COLO668 (cell line): ENCODE measurements around the gene CKLF.

ENCODE experiments used
- DNase-seq: peaks from one replicate; lab custom pipeline; 2025; ENCODE audit not compliant: unreplicated experiment; lab: John Stamatoyannopoulos, UW

CKLF gene

GRCh38 chr16:66517586-66518263 is 34.7 kb upstream of the CKLF start:
- DNase-seq = no peak

- no peak for DNase-seq
These were observed 32.6 kb upstream of the CKLF start for GRCh38 chr16:66519482-66520373.

DNA sequence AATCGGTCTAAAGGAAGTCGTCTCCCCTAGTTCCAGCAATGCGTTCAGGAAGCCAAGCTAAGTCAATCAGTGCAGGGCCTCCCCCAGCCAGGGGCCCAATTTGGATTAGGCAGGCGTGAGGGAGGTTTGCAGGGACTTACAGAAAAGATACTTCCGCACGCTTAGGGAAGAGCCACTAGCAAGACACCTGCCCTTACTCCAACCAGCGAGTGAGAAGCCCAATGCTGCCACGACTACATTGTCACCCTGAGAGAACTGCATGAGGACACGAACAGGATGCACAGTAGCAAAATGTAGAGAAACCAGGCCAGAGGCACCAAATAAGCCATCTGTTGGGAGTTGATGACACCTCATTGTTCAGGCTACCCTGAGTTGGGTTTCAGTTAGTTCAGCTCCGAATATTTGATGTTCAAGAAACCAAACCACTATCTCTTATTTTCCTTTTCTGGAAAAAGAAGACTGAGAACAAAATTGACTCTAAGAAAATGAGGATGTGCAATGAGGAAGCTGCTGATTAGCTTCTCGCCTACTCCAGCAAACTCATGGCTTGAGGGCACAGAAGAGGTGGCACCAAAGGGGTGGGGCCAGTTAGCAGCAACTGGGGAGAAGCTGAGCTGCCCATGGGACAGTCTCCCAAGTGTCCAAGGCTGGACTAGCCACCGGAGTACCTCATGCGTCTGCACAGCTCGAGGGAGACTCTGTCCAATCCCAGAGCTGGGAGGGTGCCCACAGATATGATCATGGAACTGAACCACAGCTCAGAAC is 31.8 kb upstream of the CKLF start:
- DNase-seq = no peak

DNA sequence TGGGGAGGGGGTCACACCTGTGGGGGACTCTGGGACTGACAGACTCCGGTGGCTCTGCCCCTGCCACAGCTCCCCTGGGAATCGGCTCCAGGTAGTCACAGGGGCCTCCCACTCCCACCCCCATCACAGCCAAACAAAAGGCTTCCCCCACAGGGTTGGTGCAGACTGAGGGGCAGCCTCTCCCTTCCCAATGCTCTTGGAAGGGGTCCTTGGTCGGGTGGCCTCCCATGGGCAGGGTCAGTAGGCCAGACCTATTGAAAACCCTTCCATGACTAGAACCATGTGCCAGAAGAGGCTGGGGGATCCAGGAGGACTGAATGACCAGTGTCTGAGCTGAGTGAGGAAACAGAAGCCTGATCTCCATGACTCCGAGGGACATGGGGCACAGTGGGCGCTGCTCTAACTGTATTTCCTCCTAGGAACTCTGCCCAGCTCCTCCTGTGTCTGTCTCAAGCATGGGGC is 31.1 kb upstream of the CKLF start:
- DNase-seq = no peak

DNA sequence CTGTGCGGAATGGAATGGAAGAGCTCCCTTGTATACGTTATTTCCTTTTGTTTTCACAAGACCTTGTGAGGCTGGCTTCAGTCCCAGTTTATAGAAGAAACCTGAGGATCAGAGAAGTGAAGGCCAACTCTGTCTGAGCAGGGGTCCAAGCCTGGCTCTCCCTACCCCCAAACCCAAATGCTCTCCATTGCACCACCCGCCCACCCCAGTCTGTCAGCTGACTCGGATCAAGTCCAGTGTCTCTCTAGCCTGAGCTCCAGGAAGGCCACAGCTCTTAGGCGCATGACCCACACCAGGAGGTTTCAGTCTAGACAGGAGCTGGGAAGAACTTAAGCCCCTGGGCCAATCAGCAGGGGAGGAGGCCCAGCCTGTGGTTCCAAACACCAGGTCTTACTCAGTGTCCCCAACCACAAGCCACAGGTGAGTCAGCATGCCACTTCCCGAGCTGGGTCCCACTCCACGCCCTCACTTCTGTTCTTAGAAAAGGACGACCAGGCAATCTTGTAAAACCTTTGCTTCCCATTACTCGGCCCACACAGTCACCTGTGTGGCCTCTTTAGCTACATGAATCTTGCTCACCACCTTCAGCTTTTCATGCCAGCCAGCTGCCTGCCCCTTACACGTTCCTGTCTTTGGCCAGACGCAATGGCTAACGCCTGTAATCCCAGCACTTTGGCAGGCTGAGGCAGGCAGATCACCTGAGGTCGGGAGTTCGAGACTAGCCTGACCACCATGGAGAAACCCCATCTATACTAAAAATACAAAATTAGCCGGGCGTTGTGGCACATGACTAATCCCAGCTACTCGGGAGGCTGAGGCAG is 30.2 kb upstream of the CKLF start:
- no peak for DNase-seq

DNA sequence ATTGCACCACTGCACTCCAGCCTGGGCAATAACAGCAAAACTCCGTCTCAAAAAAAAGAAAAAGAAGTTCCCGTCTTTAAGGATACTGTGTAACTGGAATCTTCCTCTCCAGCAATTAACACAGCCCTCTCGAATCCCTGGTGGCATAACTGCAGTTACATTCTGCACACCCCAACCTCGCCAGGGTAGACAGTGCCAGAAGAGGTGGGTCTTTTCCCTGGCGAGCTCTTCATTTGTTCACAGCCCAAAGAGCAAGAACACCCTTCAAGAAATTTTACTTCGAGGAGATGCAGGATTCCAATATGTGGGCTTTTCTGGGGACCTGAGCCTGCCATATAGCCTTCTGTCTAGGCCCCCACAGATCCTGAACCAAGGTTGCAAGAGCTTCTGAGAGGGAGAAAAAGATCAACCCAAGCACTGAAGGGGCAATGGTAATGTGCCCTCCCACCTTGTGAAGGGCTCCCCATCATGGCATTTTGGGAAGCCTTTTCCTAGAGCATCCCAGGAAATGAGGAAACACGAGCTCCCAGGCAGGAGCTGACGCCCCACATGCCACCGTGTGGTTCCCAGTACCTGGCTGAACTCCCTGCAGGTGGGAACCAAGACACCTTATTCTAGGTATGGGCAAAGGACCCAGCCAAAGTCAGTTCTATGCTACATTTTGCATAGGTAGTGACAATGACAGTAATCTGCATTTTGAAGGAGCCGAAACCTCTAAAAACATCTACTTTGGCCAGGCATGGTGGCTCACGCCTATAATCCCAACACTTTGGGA is 29.4 kb upstream of the CKLF start:
- no peak for DNase-seq

DNA sequence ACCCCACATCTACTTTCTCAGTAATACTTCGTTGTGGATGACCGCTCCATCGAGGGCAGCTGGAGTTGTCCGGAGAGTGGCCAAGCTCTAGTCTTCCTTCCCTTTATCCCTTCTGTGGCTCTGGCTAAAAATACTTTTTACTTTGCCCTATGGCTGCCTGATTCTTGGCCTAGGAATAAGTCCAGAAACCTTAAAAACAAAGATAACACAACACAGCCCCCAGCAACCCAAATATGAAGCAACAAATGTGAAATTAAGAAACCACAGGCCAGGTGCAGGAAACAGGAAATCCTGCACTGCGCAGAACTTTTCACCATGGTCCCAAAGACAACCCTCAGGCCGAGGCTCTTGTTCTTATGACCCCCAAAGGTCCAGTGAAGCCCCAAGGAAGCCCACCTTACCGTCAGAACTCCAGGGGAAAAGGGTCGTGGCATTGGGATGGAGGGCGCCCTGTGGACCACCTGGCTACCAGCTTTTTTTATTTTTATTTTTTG is 28.5 kb upstream of the CKLF start:
- DNase-seq = no peak

GRCh38 chr16:66524601-66525164 is 27.7 kb upstream of the CKLF start:
- no peak for DNase-seq

DNA sequence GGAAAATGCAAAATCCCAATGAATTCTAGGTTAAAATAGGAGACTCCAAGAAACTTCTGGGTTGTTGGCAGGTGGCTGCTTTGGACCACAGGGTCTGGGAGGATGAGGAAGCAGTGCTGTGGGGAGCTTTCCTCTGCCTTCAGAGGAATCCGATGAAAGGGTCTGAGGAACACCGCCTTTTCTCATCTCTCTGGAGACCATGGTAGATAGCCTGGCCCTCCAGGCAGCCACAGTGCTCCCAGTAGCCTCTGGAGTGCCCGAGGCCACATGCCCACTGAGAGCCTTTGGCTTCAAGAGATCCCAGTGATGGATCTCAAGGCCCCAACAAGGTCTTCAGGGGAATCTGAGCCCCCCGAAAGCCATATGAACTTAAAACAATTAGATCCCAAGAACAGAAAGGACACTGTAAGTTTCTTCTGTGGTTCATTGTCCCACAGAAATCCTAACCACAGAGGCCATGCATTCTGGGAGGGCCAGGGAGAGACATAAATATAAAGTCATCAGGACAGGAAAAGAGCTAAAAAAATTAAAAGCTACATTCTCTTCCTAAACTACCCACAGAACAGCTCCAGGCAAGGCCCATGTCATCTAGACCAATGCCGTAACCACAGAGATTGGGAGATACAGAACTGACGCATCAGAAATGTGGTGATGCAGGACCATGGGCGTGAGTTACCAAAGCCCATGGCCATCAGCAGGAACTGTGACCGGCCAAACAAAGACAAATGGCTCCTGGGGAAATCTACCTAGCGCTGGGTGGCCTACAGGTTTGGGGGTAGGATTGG is 26.8 kb upstream of the CKLF start:
- DNase-seq = no peak

DNA sequence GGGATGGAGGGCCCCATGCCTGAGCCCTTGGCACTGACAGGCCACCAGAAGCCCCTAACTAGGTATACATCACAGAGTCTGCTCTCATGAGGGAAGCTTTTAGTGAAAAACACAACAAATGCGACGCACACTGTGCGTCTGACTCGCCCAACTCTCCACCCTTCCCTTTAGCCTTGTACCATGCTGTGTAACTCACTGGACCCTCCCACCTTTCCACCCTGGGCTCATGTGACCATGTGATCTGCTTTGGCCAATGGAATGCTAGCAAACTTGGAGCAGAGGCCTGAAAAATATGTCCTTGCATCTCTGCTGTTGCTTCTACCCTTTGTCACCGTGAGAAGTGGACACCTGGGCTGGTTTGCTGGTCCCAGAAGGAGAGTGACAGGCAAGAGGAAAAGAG is 24.1 kb upstream of the CKLF start:
- no peak for DNase-seq

- no peak for DNase-seq
These were observed 22.9 kb upstream of the CKLF start for GRCh38 chr16:66529475-66529874.

DNA sequence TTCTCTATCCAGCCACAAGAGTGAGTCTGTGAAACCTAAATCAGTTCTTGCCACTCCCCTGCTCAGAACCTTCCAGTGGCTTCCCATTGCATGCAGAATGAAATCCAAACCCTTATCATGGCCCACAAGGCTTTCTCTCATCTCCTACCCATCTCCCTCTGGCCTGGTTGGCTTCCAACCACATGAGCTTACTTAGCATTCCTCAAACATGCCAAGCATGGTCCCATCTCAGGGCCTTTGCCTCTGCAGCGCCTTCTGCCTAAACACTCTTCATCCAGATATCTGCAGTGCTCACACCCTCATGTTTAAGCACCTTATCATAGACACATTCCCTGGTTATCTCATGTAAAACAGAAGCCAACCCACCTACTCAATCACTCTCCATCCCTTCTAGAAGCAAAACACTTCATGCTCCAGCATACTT is 18.0 kb upstream of the CKLF start:
- no peak for DNase-seq

GRCh38 chr16:66536525-66536924 is 15.9 kb upstream of the CKLF start:
- DNase-seq = no peak

DNA sequence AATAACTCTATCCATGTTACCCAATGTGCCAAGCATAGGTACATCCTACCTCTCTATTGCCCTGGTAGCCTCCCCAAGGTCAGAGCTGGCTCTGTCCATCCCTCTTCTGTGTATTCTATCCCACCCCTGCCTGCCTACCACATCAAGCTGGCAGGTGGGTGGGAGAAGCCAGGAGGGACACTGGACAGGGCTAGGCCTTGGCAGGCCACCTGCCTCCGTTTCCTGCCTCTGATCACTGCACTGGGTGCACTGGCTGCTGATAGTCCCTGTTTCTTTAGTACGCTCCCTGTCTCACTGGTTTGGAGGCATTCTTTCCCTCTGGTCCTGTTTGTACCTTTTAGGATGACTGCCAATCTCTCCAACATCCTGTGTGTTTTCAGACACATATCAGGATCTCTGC is 15.1 kb upstream of the CKLF start:
- DNase-seq = no peak

DNA sequence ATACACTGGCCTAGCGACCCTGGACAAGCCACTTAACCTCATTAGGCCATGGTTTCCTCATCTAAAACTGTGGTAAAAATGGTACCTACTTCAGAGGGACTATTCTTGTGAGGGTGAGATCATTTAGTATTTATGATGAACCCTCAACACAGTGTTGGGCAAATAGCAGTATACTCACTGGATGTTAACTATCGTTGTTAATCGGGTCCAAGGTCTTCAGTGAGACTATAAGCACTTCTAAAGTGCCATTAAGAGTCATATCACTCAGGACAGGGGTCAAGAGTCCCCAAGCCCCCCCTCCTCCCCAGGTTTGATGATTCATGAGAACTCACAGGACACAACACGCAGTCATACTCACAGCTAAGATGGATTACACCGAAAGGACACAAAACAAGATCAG is 13.5 kb upstream of the CKLF start:
- no peak for DNase-seq

GRCh38 chr16:66539623-66540469 is 12.5 kb upstream of the CKLF start:
- DNase-seq = peak; percentile 41

- DNase-seq = no peak
These were observed 10.7 kb upstream of the CKLF start for GRCh38 chr16:66541388-66542355.
